Trophoblast cell (in vitro differentiated cells and primary cell): ENCODE measurements around the gene KLHL36.

ENCODE experiments used
- DNase-seq, 2 donors: peaks; one replicate each; pipeline ENCODE4 v3.0.0-alpha.2; 2016
- H2AFZ ChIP-seq: 2 replicates; pipeline ENCODE4 v1.6.1; 2013; ENCODE audit warnings: low read length, moderate library complexity, mild to moderate bottlenecking; ENCODE audit not compliant: insufficient read depth, poor library complexity
- H2AK5ac ChIP-seq: 2 replicates; pipeline ENCODE4 v1.6.1; 2013; ENCODE audit warnings: mild to moderate bottlenecking, low read length
- H2BK120ac ChIP-seq: 2 replicates; pipeline ENCODE4 v1.6.1; 2013; ENCODE audit warnings: low read length, mild to moderate bottlenecking, moderate library complexity; ENCODE audit not compliant: insufficient read depth, poor library complexity
- H2BK12ac ChIP-seq: 2 replicates; pipeline ENCODE4 v1.6.1; 2013; ENCODE audit warnings: mild to moderate bottlenecking, low read length, moderate library complexity
- H2BK5ac ChIP-seq: 2 replicates; pipeline ENCODE4 v1.6.1; 2013; ENCODE audit warnings: low read length, low read depth, moderate library complexity, mild to moderate bottlenecking; ENCODE audit not compliant: poor library complexity
- H3K14ac ChIP-seq: 2 replicates; pipeline ENCODE4 v1.6.1; 2013; ENCODE audit warnings: mild to moderate bottlenecking, low read length
- H3K18ac ChIP-seq: 2 replicates; pipeline ENCODE4 v1.6.1; 2013; ENCODE audit warnings: mild to moderate bottlenecking, low read length
- H3K23ac ChIP-seq: 2 replicates; pipeline ENCODE4 v1.6.1; 2013; ENCODE audit warnings: low read length
- H3K27ac ChIP-seq: 2 replicates; pipeline ENCODE4 v1.5.1; 2013; ENCODE audit warnings: low read depth, mild to moderate bottlenecking, inconsistent platforms, low read length, moderate library complexity
- H3K27me3 ChIP-seq: 2 replicates; pipeline ENCODE4 v1.6.1; 2013; ENCODE audit warnings: inconsistent platforms, mild to moderate bottlenecking, low read length, moderate library complexity; ENCODE audit not compliant: insufficient read depth
- H3K36me3 ChIP-seq, 2 experiments: 1 replicate in 1 of 2; 2 replicates in 1 of 2; pipeline ENCODE4 v1.6.1; 2013; ENCODE audit warnings: low read length in 2 of 2, mild to moderate bottlenecking in 2 of 2, moderate library complexity in 1 of 2; ENCODE audit not compliant: insufficient read depth in 2 of 2, control insufficient read depth in 1 of 2
- H3K4ac ChIP-seq: 2 replicates; pipeline ENCODE4 v1.6.1; 2013; ENCODE audit warnings: low read depth, mild to moderate bottlenecking, low read length, moderate library complexity
- H3K4me1 ChIP-seq, 2 experiments: 1 replicate in 1 of 2; 2 replicates in 1 of 2; pipeline ENCODE4 v1.6.1; 2013; ENCODE audit warnings: low read length in 2 of 2, mild to moderate bottlenecking in 2 of 2, moderate library complexity in 1 of 2; ENCODE audit not compliant: insufficient read depth in 2 of 2, control insufficient read depth in 1 of 2
- H3K4me2 ChIP-seq: 2 replicates; pipeline ENCODE4 v1.6.1; 2013; ENCODE audit warnings: inconsistent platforms, mild to moderate bottlenecking, low read length, moderate library complexity
- H3K4me3 ChIP-seq: 2 replicates; pipeline ENCODE4 v1.5.1; 2013; ENCODE audit warnings: mild to moderate bottlenecking, low read depth, low read length, inconsistent platforms
- H3K79me1 ChIP-seq: one replicate; pipeline ENCODE4 v1.6.1; 2013; ENCODE audit warnings: low read length
- H3K79me2 ChIP-seq: 2 replicates; pipeline ENCODE4 v1.6.1; 2013; ENCODE audit warnings: low read length, mild to moderate bottlenecking; ENCODE audit not compliant: control insufficient read depth, insufficient read depth, poor library complexity
- H3K9ac ChIP-seq: 2 replicates; pipeline ENCODE4 v1.6.1; 2013; ENCODE audit warnings: mild to moderate bottlenecking, low read length
- H3K9me3 ChIP-seq: 2 replicates; pipeline ENCODE4 v1.6.1; 2013; ENCODE audit warnings: low read depth, mild to moderate bottlenecking, control low read depth, inconsistent platforms, low read length; ENCODE audit not compliant: insufficient read depth
- H4K12ac ChIP-seq: 2 replicates; pipeline ENCODE4 v1.6.1; 2013; ENCODE audit warnings: low read depth, mild to moderate bottlenecking, low read length, moderate library complexity
- H4K8ac ChIP-seq: 2 replicates; pipeline ENCODE4 v1.6.1; 2013; ENCODE audit warnings: low read depth, mild to moderate bottlenecking, low read length, moderate library complexity
- H4K91ac ChIP-seq: one replicate; pipeline ENCODE4 v1.6.1; 2013; ENCODE audit warnings: low read depth, mild to moderate bottlenecking, low read length, moderate library complexity
- WGBS: extraction: QIAGEN DNeasy Blood & Tissue Kit; methylation state at CpG from one replicate; pipeline ENCODE4 v1.1.7; 2013; ENCODE audit warnings: missing lambda C conversion rate; ENCODE audit not compliant: insufficient read length, insufficient coverage; ENCODE audit errors: extremely low coverage; 5-methylcytosine and 5-hydroxymethylcytosine counted together

KLHL36 gene

DNA sequence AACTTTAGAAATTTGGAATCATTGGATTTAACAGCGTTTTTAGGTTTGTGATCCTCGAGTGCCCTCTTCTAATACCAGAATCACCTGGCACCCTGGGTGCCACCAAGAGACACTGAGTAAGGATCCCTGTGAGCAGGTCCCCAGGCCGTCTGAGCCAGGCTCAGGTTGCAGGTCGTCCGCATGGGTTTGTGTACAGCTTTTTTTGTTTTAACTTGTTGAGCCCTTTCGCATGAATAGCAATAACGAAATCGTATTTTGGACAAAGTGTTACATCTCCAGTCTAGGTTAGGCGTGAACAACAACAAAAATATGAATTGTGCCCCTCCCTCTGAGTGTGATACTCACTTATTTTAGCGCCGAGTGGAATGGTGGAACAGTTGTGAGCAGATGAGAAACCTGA is 62.4 kb downstream of the KLHL36 start:
- H3K18ac ChIP-seq: no peak overlapping the region
- no peak overlapping the region for H3K9ac ChIP-seq
- no peak overlapping the region for H2BK5ac ChIP-seq
- no peak overlapping the region for H2BK120ac ChIP-seq
- no peak for DNase-seq
- peaks cover 44% of the 10 kb centered on the region for H3K79me2 ChIP-seq
- no peak overlapping the region for H3K4me3 ChIP-seq
- H3K27me3 ChIP-seq: no peaks in the 10 kb centered on the region
- peak overlapping the region; percentile 98 for H3K4ac ChIP-seq
- peaks cover 8 to 12% of the 10 kb centered on the region in 2 experiments for H3K4me1 ChIP-seq
- WGBS: no CpG with 5 or more reads among the region's 11 CpGs
- no peak overlapping the region for H2BK12ac ChIP-seq
- H3K14ac ChIP-seq: no peak overlapping the region
- peaks cover 2 to 3% of the 10 kb centered on the region in 2 experiments for H3K36me3 ChIP-seq
- H4K8ac ChIP-seq: no peak overlapping the region
- H4K91ac ChIP-seq: no peak overlapping the region
- no peak overlapping the region for H4K12ac ChIP-seq
- H3K4me2 ChIP-seq: no peak overlapping the region
- H3K9me3 ChIP-seq: peaks cover 1% of the 10 kb centered on the region
- H2AK5ac ChIP-seq: no peak overlapping the region
- no peak overlapping the region for H3K23ac ChIP-seq
- no peak overlapping the region for H3K27ac ChIP-seq
- H3K79me1 ChIP-seq: no peaks in the 10 kb centered on the region
- H2AFZ ChIP-seq: no peak overlapping the region
